COLO829 (cell line): ENCODE data around the gene TMEM163.

Source experiments
- DNase-seq: peaks from one replicate; pipeline ENCODE4 v3.0.0; 2012; ENCODE audit warnings: low spot score

Gene TMEM163

DNA sequence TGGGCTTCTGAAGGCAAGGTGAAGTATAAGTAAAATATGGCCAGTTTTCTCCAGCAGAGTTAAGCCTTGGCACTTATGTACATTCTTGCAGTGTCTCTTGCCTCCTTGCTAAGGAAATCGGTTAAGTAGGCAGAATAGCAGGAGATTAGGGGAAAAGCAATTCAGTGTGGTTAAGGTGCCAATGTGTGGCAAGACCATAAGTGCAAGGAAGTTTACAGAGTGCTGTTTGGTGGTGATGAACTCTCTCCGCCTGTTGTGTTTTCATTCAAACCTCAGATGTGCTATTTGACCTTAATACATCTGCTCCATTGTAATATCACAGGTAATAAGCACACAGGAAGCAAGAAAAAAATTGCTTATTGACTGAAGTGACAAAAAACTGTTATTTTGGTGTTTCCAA is 308.8 kb downstream of the TMEM163 start:
- DNase-seq = no peak

DNA sequence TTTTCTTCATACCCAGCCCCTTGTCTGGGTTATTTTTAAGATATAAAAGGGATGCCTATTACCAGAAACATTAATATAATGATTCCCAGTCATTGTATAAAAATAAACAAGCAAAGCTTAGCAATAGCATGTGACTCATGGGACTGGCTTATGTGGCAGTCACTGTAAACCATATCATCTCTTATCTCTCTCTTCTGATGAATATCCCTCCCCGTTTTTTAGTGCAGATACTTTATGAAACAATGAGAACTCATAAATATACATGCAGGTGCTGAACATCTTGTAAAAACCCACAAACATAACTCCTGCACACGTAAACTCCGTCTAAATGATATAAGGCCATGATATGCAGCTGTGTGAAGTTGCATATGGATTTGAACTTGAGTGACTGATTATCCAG is 310.0 kb downstream of the TMEM163 start:
- DNase-seq = no peak

- no peak for DNase-seq
These were observed 310.4 kb downstream of the TMEM163 start for GRCh38 chr2:134408386-134408785.

GRCh38 chr2:134407154-134407890 is 311.5 kb downstream of the TMEM163 start:
- DNase-seq = no peak

DNA sequence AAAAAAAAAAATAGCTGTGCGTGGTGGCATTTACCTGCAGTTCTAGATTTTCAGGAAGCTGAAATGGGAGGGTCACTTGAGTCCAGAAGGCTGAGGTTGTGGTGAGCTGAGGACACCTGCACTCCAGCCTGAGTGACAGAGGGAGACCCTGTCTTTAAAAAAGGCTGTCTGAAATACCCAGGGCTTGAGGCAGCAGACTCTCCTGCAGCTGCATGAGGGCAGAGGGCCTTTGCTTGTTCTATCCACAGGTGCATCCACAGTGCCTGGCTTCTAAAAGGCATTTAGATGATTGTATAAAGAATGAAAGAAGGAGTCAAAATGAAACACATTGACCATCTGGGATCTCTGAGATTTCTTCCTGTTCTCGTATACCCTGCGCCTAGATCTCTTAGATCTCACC is 312.1 kb downstream of the TMEM163 start:
- no peak for DNase-seq

DNA sequence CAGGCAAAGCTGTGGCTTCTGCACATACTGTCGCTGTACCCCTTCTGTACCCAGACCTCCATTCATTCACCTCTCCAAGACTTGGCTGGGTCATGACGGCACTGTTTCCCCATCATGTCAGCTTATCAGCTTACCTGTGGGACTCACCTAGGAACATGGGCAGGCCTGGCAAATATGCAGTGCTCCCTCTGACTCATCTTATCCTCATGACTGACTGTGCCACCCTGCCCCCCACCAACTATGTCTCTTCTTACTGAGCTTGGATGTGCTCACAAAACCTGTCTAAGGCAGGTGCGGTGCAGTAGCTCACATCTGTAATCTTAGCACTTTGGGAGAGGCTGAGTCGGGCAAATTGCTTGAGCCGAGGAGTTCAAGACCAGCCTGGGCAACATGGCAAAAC is 312.5 kb downstream of the TMEM163 start:
- no peak for DNase-seq
